ENCODE measurements around the gene QSOX2. TPM values are rescaled to one million over a fixed set of nuclear protein-coding genes. Genes with fewer than 3 reads are reported as not detected.

The QSOX2 gene
- total RNA-seq, 4 donors from 2014 or later: 2.9 to 7.1 (median 5.5) TPM

GRCh38 chr9:136252846-136253245 is 7.2 kb upstream of the QSOX2 start:
- DNase-seq: no peak

GRCh38 chr9:136252281-136252680 is 6.7 kb upstream of the QSOX2 start:
- intact Hi-C loops (cut with DNase I): no loop called here
- H3K27me3 ChIP-seq: peaks cover 0 to 76% (median 0%) of the 10 kb centered on the region in 4 donors
- H3K9me3 ChIP-seq: no peaks in the 10 kb centered on the region
- H3K36me3 ChIP-seq: no peaks in the 10 kb centered on the region
- H3K4me3 ChIP-seq: no peak overlapping the region
- H3K4me1 ChIP-seq: peaks cover 0 to 27% (median 0%) of the 10 kb centered on the region in 3 donors
- WGBS, 2 donors: 92% methylated on average over 8 of the region's 29 CpGs; no CpG with 5 or more reads in 1 of the 2 donors
- H3K27ac ChIP-seq: no peak overlapping the region
- DNase-seq: no peak
- no peak for TF ChIP-seq POLR2A (IDR thresholded peaks at IDR 0.05)
- no peak for TF ChIP-seq CTCF (IDR thresholded peaks at IDR 0.05)

More at GRCh38 chr9:136252846-136253245, 7.2 kb upstream of the QSOX2 start:
- Histone ChIP-seq H3K4me1 (peaks cover 0 to 22% (median 0%) of the 10 kb centered on the region in 3 donors), H3K27ac (no peak overlapping the region), H3K9me3 (no peaks in the 10 kb centered on the region), H3K27me3 (peaks cover 0 to 76% (median 0%) of the 10 kb centered on the region in 4 donors), H3K4me3 (no peak overlapping the region), H3K36me3 (no peaks in the 10 kb centered on the region)
- intact Hi-C loops (cut with DNase I): no loop called here
- 96 to 100% methylated on average over 1 to 5 of the region's 10 CpGs for WGBS, 2 donors
- no peak for TF ChIP-seq CTCF (IDR thresholded peaks at IDR 0.05)
- TF ChIP-seq POLR2A (IDR thresholded peaks at IDR 0.05): no peak

GRCh38 chr9:136251264-136252115 is 5.9 kb upstream of the QSOX2 start:
- H3K36me3 ChIP-seq: no peaks in the 10 kb centered on the region
- 41 to 47% methylated on average over 15 of the region's 50 CpGs for WGBS, 2 donors
- H3K4me3 ChIP-seq: no peak overlapping the region
- no peak for TF ChIP-seq CTCF (IDR thresholded peaks at IDR 0.05)
- TF ChIP-seq POLR2A (IDR thresholded peaks at IDR 0.05): no peak
- H3K27ac ChIP-seq: no peak overlapping the region
- H3K9me3 ChIP-seq: no peaks in the 10 kb centered on the region
- H3K4me1 ChIP-seq: peaks cover 0 to 35% (median 0%) of the 10 kb centered on the region in 3 donors
- intact Hi-C loops (cut with DNase I): no loop called here
- H3K27me3 ChIP-seq: peaks cover 0 to 80% (median 0%) of the 10 kb centered on the region in 4 donors
- DNase-seq: no peak

- Histone ChIP-seq H3K9me3 (no peaks in the 10 kb centered on the region), H3K4me1 (peaks cover 0 to 42% (median 0%) of the 10 kb centered on the region in 3 donors), H3K27ac (no peak overlapping the region), H3K4me3 (no peak overlapping the region), H3K27me3 (peaks cover 0 to 77% (median 0%) of the 10 kb centered on the region in 4 donors), H3K36me3 (no peaks in the 10 kb centered on the region)
- DNase-seq: no peak
- TF ChIP-seq CTCF (IDR thresholded peaks at IDR 0.05) (no peak), POLR2A (IDR thresholded peaks at IDR 0.05) (no peak)
- 37 to 67% methylated on average over 2 to 3 of the region's 10 CpGs for WGBS, 2 donors
- intact Hi-C loops (cut with DNase I): no loop called here
Observed at GRCh38 chr9:136250676-136251075, 5.1 kb upstream of the QSOX2 start.

- TF ChIP-seq POLR2A (IDR thresholded peaks at IDR 0.05): no peak
- no peak for TF ChIP-seq CTCF (IDR thresholded peaks at IDR 0.05)
- H3K4me3 ChIP-seq: no peak overlapping the region
- H3K27ac ChIP-seq: no peak overlapping the region
- DNase-seq: no peak
- intact Hi-C loops (cut with DNase I): no loop called here
- no peaks in the 10 kb centered on the region for H3K36me3 ChIP-seq
- WGBS, 2 donors: 78 to 86% methylated on average over 19 to 25 of the region's 30 CpGs
- peaks cover under 1 to 46% (median 3%) of the 10 kb centered on the region in 3 donors for H3K4me1 ChIP-seq
- H3K27me3 ChIP-seq: peaks cover 0 to 70% (median 0%) of the 10 kb centered on the region in 4 donors
- H3K9me3 ChIP-seq: no peaks in the 10 kb centered on the region
Observed at GRCh38 chr9:136249877-136250559, 4.4 kb upstream of the QSOX2 start.
